Breast epithelium (tissue), 4 donors: ENCODE measurements around the gene NAB2. TPM values are rescaled to one million over a fixed set of nuclear protein-coding genes. Genes with fewer than 3 reads are reported as not detected.

ENCODE experiments used
- DNase-seq, 2 donors: peaks; one replicate each; pipeline ENCODE4 v3.0.0-alpha.2; 2019; ENCODE audit warnings: low spot score in 2 of 2
- H3K27ac ChIP-seq, 2 donors: fragments of 200-600 bp; sonication (generic) in 1 of 2; one replicate each; pipeline ENCODE4 v1.5.1; 2016 to 2019; ENCODE audit warnings: mild to moderate bottlenecking in 1 of 2
- H3K27me3 ChIP-seq, 2 donors: fragments of 200-600 bp; sonication (generic) in 1 of 2; one replicate each; pipeline versions ENCODE4 v1.5.1 to v1.6.0; 2017 to 2019; ENCODE audit warnings: control low read depth in 1 of 2, mild to moderate bottlenecking in 1 of 2
- H3K36me3 ChIP-seq: fragments of 200-600 bp; one replicate; pipeline ENCODE4 v1.5.1; 2019
- H3K4me1 ChIP-seq, 2 donors: fragments of 200-600 bp; sonication (generic); one replicate each; pipeline ENCODE4 v1.5.1; 2016 to 2019; ENCODE audit warnings: control low read depth in 1 of 2
- H3K4me3 ChIP-seq, 3 donors: fragments of 200-600 bp; sonication (generic); 1 replicate in 2 of 3; 2 replicates in 1 of 3; pipeline ENCODE4 v1.5.1; 2016 to 2019; ENCODE audit warnings: mild to moderate bottlenecking in 3 of 3, moderate library complexity in 2 of 3
- H3K9me3 ChIP-seq, 2 donors: fragments of 200-600 bp; sonication (generic) in 1 of 2; one replicate each; pipeline ENCODE4 v1.5.1; 2016 to 2019; ENCODE audit warnings: control low read depth in 1 of 2
- CTCF ChIP-seq, 3 donors: fragments of 450-650 bp; IDR thresholded peaks; one replicate each; pipeline ENCODE4 v1.5.1; 2016 to 2017; ENCODE audit warnings: antibody characterized with exemption in 3 of 3, mild to moderate bottlenecking in 3 of 3, moderate library complexity in 3 of 3
- POLR2A ChIP-seq: fragments of 450-650 bp; IDR thresholded peaks from one replicate; pipeline ENCODE4 v1.6.1; 2016; ENCODE audit warnings: antibody characterized with exemption, mild to moderate bottlenecking, moderate library complexity
- POLR2AphosphoS5 ChIP-seq, 3 donors: sonication (generic); formaldehyde crosslinking; IDR thresholded peaks; one replicate each; pipeline ENCODE4 v1.6.1; 2017; ENCODE audit warnings: antibody characterized with exemption in 3 of 3
- intact Hi-C: fragments of 100-400 bp; cut with DNase I; formaldehyde crosslinking; loops from one replicate; pipeline ENCODE4 v1.15.1; 2023; ENCODE audit warnings: low total_unique reads
- total RNA-seq, 3 donors: library from RNA; depleted of rRNA; stranded (reverse); fragments of >200 nt; gene quantifications; one replicate each; pipeline ENCODE4 v1.1.0, GENCODE V29; 2016

NAB2 gene
- total RNA-seq, 3 donors from 2014 or later: 9.0 to 33.2 (median 24.6) TPM

GRCh38 chr12:57104292-57104910 is 15.5 kb downstream of the NAB2 start:
- no peak overlapping the region for H3K27ac ChIP-seq
- DNase-seq: no peak
- no peaks in the 10 kb centered on the region for H3K27me3 ChIP-seq
- no peaks in the 10 kb centered on the region for H3K36me3 ChIP-seq
- H3K4me1 ChIP-seq: no peaks in the 10 kb centered on the region
- no peaks in the 10 kb centered on the region for H3K9me3 ChIP-seq
- H3K4me3 ChIP-seq: no peak overlapping the region
- TF ChIP-seq CTCF (IDR thresholded peaks at IDR 0.05) (no peak), POLR2AphosphoS5 (IDR thresholded peaks at IDR 0.05) (no peak), POLR2A (no peak)
- intact Hi-C loops: loop anchor here (10.0 kb wide), 1 partner anchor 1130 kb away; the partner anchor contains the start of gene RAB5B

- H3K4me1 ChIP-seq: no peaks in the 10 kb centered on the region
- H3K36me3 ChIP-seq: no peaks in the 10 kb centered on the region
- no peaks in the 10 kb centered on the region for H3K27me3 ChIP-seq
- TF ChIP-seq POLR2AphosphoS5 (IDR thresholded peaks at IDR 0.05) (no peak), CTCF (IDR thresholded peaks at IDR 0.05) (no peak), POLR2A (no peak)
- no peaks in the 10 kb centered on the region for H3K9me3 ChIP-seq
- H3K4me3 ChIP-seq: no peak overlapping the region
- DNase-seq: no peak
- no peak overlapping the region for H3K27ac ChIP-seq
- intact Hi-C loops: loop anchor here (10.0 kb wide), 1 partner anchor 1130 kb away; the partner anchor contains the start of gene RAB5B
Observed at GRCh38 chr12:57105011-57105753, 16.3 kb downstream of the NAB2 start.

- TF ChIP-seq POLR2AphosphoS5 (IDR thresholded peaks at IDR 0.05): no peak
- no peak for TF ChIP-seq POLR2A
- TF ChIP-seq CTCF (IDR thresholded peaks at IDR 0.05): no peak
- Histone ChIP-seq H3K4me3 (no peak overlapping the region), H3K36me3 (no peaks in the 10 kb centered on the region), H3K9me3 (no peaks in the 10 kb centered on the region), H3K27me3 (no peaks in the 10 kb centered on the region), H3K27ac (peak overlapping the region in 1 of 2 donors; percentile 19), H3K4me1 (no peaks in the 10 kb centered on the region)
- DNase-seq: no peak
- intact Hi-C loops: loop anchor here (10.0 kb wide), 1 partner anchor 1131 kb away; the partner anchor contains the start of gene RAB5B
Observed at GRCh38 chr12:57106021-57106708, 17.3 kb downstream of the NAB2 start.

GRCh38 chr12:57107456-57108155 is 18.7 kb downstream of the NAB2 start:
- H3K36me3 ChIP-seq: no peaks in the 10 kb centered on the region
- no peak for DNase-seq
- no peaks in the 10 kb centered on the region for H3K27me3 ChIP-seq
- H3K9me3 ChIP-seq: no peaks in the 10 kb centered on the region
- H3K4me3 ChIP-seq: no peak overlapping the region
- TF ChIP-seq POLR2A (no peak), POLR2AphosphoS5 (IDR thresholded peaks at IDR 0.05) (no peak), CTCF (IDR thresholded peaks at IDR 0.05) (no peak)
- H3K4me1 ChIP-seq: no peaks in the 10 kb centered on the region
- intact Hi-C loops: loop anchor here (10.0 kb wide), 1 partner anchor 1133 kb away; the partner anchor contains the start of gene RAB5B
- peak overlapping the region; percentile 6 to 9 for H3K27ac ChIP-seq
